Parathyroid adenoma (tissue), 2 donors: ENCODE data around the gene CHST11.

Experiments
- H2AFZ ChIP-seq: fragments of 300-600 bp; sonication (generic); one replicate; pipeline ENCODE4 v1.7.0; 2017; ENCODE audit warnings: antibody characterized with exemption, mild to moderate bottlenecking
- H3K27ac ChIP-seq: fragments of 300-600 bp; sonication (generic); one replicate; pipeline ENCODE4 v1.7.0; 2017
- H3K27me3 ChIP-seq: fragments of 300-600 bp; sonication (generic); one replicate; pipeline ENCODE4 v1.7.0; 2017; ENCODE audit warnings: low read length; ENCODE audit not compliant: control insufficient read depth, insufficient read depth
- H3K36me3 ChIP-seq: fragments of 300-600 bp; sonication (generic); one replicate; pipeline ENCODE4 v1.7.0; 2017; ENCODE audit warnings: low read length; ENCODE audit not compliant: control insufficient read depth, insufficient read depth
- H3K4me1 ChIP-seq: fragments of 300-600 bp; sonication (generic); one replicate; pipeline ENCODE4 v1.7.0; 2017; ENCODE audit warnings: control low read depth
- H3K4me2 ChIP-seq: fragments of 300-600 bp; sonication (generic); one replicate; pipeline ENCODE4 v1.7.0; 2017; ENCODE audit warnings: low read length
- H3K4me3 ChIP-seq: fragments of 300-600 bp; sonication (generic); one replicate; pipeline ENCODE4 v1.7.0; 2017; ENCODE audit warnings: low read depth, low read length
- H3K79me2 ChIP-seq: fragments of 300-600 bp; sonication (generic); one replicate; pipeline ENCODE4 v1.7.0; 2017; ENCODE audit warnings: control low read depth
- H3K9ac ChIP-seq: fragments of 300-600 bp; sonication (generic); one replicate; pipeline ENCODE4 v1.7.0; 2017; ENCODE audit warnings: mild to moderate bottlenecking
- H3K9me3 ChIP-seq: fragments of 300-600 bp; sonication (generic); one replicate; pipeline ENCODE4 v1.7.0; 2017; ENCODE audit warnings: low read length; ENCODE audit not compliant: control insufficient read depth
- TF ChIP-seq, protein P1 (sequence below): fragments of 300-600 bp; sonication (generic); IDR thresholded peaks from one replicate; pipeline ENCODE4 v1.7.0; 2017; ENCODE audit warnings: antibody characterized with exemption, mild to moderate bottlenecking
- donor health status: primary hyperparathyroidism.

Gene CHST11

DNA sequence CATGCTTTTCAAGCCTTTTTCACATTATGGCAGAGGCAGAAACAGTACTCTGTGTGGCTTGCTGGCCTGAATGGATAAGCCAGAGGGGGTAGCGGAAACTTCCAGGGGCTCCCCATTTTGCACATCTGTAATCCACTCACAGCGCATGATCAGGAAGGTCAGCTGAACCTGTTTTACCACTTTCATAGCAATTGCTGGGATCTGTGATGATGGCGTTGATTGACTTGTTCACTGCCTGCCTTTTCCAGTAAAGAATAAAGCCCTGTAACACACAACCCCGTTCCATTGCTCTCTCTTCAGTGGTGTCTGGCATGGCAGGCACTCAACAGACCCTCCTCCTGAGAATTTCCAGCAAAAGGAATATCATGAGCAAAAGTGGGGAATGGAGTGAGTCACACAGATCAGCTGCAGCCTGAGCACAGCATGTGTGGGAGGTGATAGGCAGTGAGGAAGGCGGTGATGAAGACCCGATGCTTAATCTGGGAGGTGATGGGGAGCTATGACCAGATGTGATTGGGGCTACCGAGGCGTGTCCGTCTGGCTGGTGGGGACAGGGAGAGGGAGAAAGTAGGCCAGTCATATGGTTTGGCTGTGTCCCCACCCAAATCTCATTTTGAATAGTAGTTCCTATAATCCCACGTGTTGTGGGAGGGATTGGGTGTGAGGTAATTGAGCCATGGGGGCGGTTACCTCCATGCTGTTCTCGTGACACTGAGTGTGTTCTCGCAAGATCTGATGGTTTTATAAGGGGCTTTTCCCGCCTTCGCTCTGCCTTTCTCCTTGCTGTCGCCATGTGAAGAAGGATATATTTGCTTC, 44.7 kb upstream of the CHST11 start:
- H3K4me2 ChIP-seq, result no peak overlapping the region
- TF ChIP-seq, protein P1, sequence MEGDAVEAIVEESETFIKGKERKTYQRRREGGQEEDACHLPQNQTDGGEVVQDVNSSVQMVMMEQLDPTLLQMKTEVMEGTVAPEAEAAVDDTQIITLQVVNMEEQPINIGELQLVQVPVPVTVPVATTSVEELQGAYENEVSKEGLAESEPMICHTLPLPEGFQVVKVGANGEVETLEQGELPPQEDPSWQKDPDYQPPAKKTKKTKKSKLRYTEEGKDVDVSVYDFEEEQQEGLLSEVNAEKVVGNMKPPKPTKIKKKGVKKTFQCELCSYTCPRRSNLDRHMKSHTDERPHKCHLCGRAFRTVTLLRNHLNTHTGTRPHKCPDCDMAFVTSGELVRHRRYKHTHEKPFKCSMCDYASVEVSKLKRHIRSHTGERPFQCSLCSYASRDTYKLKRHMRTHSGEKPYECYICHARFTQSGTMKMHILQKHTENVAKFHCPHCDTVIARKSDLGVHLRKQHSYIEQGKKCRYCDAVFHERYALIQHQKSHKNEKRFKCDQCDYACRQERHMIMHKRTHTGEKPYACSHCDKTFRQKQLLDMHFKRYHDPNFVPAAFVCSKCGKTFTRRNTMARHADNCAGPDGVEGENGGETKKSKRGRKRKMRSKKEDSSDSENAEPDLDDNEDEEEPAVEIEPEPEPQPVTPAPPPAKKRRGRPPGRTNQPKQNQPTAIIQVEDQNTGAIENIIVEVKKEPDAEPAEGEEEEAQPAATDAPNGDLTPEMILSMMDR, result no peak
- H3K27me3 ChIP-seq, result no peaks in the 10 kb centered on the region
- no peaks in the 10 kb centered on the region for H3K79me2 ChIP-seq
- H3K27ac ChIP-seq, result no peak overlapping the region
- H3K9me3 ChIP-seq, result no peaks in the 10 kb centered on the region
- peaks cover 5% of the 10 kb centered on the region for H3K4me1 ChIP-seq
- H3K9ac ChIP-seq, result no peak overlapping the region
- no peak overlapping the region for H3K4me3 ChIP-seq
- no peak overlapping the region for H2AFZ ChIP-seq
- H3K36me3 ChIP-seq, result no peaks in the 10 kb centered on the region

GRCh38 chr12:104412681-104413080, 44.1 kb upstream of the CHST11 start:
- no peaks in the 10 kb centered on the region for H3K79me2 ChIP-seq
- no peak overlapping the region for H3K4me2 ChIP-seq
- H3K4me1 ChIP-seq, result peaks cover 5% of the 10 kb centered on the region
- no peak overlapping the region for H3K4me3 ChIP-seq
- no peaks in the 10 kb centered on the region for H3K27me3 ChIP-seq
- TF ChIP-seq, protein P1, result no peak
- no peaks in the 10 kb centered on the region for H3K36me3 ChIP-seq
- no peak overlapping the region for H2AFZ ChIP-seq
- no peak overlapping the region for H3K9ac ChIP-seq
- no peak overlapping the region for H3K27ac ChIP-seq
- no peaks in the 10 kb centered on the region for H3K9me3 ChIP-seq

DNA sequence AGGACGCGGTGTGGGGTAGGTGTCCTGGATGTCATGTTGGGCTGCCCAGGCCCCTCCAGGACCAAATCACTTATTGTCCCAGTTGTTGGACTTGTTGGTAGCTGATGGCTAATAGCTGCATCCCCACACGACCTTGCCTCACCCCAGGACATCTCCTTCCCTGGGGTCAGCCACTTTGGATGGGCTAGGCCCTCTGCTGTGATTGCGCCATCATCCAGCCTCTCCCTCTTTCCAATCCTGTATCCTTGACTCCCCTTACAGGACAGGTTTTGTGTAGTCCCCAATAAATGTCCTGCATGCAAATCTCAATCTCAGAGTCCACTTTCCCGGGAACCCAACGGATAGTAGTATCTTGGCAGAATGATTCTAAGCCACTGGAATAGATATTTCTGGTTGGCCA, 43.4 kb upstream of the CHST11 start:
- Histone ChIP-seq H3K79me2 (no peaks in the 10 kb centered on the region), H3K4me2 (no peak overlapping the region), H2AFZ (no peak overlapping the region), H3K4me1 (peaks cover 1% of the 10 kb centered on the region), H3K4me3 (no peak overlapping the region), H3K27ac (no peak overlapping the region), H3K9me3 (no peaks in the 10 kb centered on the region), H3K36me3 (no peaks in the 10 kb centered on the region), H3K9ac (no peak overlapping the region), H3K27me3 (no peaks in the 10 kb centered on the region)
- TF ChIP-seq, protein P1, result no peak

DNA sequence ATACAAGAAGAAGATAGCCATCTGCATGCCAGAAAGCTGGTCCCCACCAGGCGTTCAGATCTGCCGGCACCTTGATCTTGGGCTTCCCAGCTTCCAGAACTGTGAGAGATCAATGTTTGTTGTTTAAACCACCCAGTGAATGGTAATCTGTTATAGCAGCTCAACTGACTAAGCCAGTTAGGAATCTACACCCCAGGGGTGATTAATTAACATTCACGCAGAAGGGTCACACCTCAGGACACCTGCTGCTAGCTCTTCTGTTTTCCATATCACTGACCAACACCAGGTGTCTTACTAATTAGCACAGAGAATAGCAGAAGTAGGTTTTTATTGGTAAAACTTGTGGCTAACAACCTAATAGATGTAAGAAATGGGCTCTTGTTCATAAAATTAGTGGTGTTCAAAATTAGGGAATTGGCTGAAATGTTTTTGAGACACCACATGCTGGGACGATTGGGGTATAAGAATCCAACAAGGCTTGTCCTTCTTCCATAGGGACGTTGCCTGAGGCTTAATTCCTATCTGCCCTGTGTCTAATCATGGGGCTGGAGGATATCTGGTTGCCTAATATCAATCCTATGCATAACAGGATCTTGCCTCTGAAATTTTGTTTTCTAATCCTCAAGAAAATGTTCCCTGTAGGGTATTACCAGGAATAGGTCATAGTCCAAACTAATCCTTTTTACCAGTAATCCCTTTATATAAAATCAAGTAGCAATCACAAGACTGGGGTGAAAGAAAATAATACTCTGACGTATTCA, 42.0 kb upstream of the CHST11 start:
- Histone ChIP-seq H3K4me1 (no peaks in the 10 kb centered on the region), H3K4me3 (no peak overlapping the region), H3K9ac (no peak overlapping the region), H3K79me2 (no peaks in the 10 kb centered on the region), H3K27me3 (no peaks in the 10 kb centered on the region), H3K36me3 (no peaks in the 10 kb centered on the region), H3K9me3 (no peaks in the 10 kb centered on the region), H3K27ac (no peak overlapping the region), H3K4me2 (no peak overlapping the region), H2AFZ (no peak overlapping the region)
- TF ChIP-seq, protein P1, result no peak
